ENCODE results near the gene MAMDC4.
"Not testable (repeated sequence)": the region's sequence is repeated elsewhere in the genome, so short reads cannot be mapped to it uniquely, and the experiment has no call there.

Gene MAMDC4

GRCh38 chr9:136862849-136863622, 10.9 kb downstream of the MAMDC4 start:
- no peak for DNase-seq (ENCODE audit: low read depth, low spot score)

GRCh38 chr9:136863623-136864273, 11.6 kb downstream of the MAMDC4 start:
- no peak for DNase-seq (ENCODE audit: low read depth, low spot score)

GRCh38 chr9:136865041-136865767, 13.1 kb downstream of the MAMDC4 start:
- DNase-seq (ENCODE audit: low read depth, low spot score), result no peak

GRCh38 chr9:136865768-136866103, 13.6 kb downstream of the MAMDC4 start:
- DNase-seq (ENCODE audit: low read depth, low spot score), result no peak

GRCh38 chr9:136866898-136867421, 14.8 kb downstream of the MAMDC4 start:
- DNase-seq (ENCODE audit: low read depth, low spot score), result not testable (repeated sequence)

- DNase-seq (ENCODE audit: low read depth, low spot score), result no peak
Measured at GRCh38 chr9:136867480-136867879, 15.3 kb downstream of the MAMDC4 start.

DNA sequence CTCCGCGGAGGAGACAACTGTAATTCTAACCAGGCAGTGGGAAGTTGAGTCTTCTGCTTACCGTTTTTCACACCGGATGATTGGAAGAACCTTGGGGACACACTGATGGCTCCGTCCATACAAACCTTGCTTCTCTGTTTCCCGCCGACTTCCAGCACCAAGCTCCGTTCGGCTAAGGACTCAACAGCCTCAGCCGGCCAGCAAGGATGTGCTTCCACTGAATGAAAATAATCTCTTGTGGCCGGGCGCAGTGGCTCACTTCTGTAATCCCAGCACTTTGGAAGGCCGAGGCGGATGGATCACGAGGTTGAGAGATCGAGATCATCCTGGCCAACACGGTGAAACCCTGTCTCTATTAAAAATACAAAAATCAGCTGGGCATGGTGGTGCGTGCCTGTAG, 15.8 kb downstream of the MAMDC4 start:
- DNase-seq (ENCODE audit: low read depth, low spot score), result no peak

- DNase-seq (ENCODE audit: low read depth, low spot score), result no peak
Measured at GRCh38 chr9:136868644-136869043, 16.5 kb downstream of the MAMDC4 start.

DNA sequence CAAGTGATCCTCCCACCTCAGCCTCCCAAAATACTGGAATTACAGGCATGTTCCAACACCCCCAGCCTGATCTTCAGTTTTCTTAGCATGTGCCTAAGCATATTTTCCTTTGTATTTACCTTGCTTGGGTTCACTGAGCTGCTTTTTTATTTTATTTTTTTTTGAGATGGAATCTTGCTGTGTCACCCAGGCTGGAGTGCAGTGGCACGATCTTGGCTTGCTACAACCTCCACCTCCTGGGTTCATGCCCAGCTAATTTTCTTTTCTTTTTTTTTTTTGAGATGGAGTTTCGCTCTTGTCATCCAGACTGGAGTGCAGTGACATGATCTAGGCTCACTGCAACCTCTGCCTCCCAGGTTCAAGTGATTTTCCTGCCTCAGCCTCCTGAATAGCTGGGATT, 17.5 kb downstream of the MAMDC4 start:
- DNase-seq (ENCODE audit: low read depth, low spot score), result not testable (repeated sequence)

DNA sequence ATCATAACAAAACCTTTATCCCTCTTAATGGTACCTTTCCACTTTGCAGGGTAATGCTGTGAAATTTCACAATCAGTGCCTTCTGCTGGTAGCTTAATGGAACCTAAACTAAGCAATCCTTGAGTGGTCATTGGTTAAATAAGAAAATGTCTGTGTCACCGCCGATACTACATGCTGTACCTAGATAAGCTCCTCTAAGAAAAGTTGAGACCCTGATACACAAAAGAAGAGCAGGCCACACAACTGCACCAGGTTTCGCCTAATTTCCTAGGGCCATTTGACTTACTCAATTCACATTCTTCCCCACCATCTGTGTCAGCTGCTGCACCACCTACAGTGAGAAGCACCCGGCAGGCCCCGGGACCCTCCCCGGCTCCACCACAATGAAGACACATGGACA, 23.0 kb downstream of the MAMDC4 start:
- DNase-seq (ENCODE audit: low read depth, low spot score), result no peak

GRCh38 chr9:136876476-136876875, 24.3 kb downstream of the MAMDC4 start:
- no peak for DNase-seq (ENCODE audit: low read depth, low spot score)

DNA sequence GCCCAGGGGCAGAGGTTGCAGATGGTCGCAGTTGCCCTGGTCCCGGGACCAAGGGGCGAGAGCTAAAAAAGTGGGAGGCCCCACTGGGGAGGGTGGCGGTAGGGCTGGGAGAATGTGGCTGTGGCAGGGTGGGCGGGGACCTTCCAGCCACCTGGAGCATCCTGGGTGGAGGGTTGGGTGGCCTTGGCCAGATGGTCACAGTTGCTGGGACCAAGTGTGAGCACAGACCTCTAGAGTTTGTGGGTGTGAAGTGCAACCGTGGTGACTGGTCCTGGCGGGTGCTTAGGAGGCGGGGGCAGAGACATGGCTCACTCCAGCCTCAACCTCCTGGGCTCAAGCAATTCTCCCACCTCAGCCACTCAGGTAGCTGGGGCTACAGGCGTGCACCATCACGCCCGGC, 28.5 kb downstream of the MAMDC4 start:
- no peak for DNase-seq (ENCODE audit: low read depth, low spot score)

GRCh38 chr9:136881691-136882108, 29.6 kb downstream of the MAMDC4 start:
- no peak for DNase-seq (ENCODE audit: low read depth, low spot score)

DNA sequence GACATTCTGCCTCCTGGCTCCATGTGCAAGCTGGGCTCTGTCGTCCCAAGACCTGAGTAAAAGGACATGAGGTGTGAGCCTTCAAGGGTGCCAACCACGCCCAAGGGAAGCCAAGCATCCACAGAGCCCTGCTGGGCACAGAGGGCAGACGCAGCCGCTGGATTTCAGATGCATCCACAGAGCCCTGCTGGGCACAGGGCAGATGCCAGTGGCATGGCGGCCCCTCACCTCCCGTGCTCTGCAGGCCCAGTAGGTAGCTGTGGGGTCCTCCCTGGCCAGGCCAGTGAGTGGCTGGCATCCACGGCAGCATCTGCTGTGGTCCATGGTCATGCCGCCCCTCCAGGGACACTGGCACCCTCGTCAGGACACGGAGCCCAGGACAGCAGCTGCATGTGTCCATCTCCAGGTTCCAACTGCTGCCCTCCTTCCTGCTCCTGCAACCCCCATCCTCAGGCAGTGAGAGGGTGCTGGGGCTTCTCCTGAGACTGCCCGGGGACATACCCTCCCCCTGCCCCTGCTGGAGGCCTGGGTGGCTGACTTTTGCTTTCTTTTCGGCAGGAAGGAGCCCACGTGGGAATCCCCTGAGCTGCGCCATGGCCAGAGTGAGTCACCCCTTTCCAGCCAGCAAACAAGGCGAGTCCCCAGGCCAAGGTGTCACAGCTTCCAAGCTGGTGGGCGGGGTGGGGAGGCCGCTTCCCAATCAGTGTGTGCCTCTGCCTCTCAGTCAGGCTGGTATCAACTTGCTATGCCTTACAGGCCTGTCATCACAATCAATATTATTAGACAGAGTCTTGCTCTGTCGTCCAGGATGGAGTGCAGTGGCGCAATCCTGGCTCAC, 30.2 kb downstream of the MAMDC4 start:
- peak; percentile 84 for DNase-seq (ENCODE audit: low read depth, low spot score)

- DNase-seq (ENCODE audit: low read depth, low spot score), result not testable (repeated sequence)
Measured at GRCh38 chr9:136882947-136883283, 30.8 kb downstream of the MAMDC4 start.

DNA sequence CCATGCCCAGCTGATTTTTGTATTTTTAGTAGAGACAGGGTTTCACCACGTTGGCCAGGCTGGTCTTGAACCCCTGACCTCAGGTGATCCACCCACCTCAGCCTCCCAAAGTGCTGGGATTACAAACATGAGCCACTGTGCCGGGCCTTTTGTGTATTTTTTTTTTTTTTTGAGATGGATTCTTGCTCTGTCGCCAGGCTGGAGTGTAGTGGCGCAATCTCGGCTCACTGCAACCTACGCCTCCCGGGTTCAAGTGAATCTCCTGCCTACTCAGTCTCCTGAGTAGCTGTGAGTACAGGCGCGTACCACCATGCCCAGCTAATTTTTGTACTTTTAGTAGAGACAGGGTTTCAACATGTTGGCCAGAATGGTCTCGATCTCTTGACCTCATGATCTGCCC, 31.5 kb downstream of the MAMDC4 start:
- DNase-seq (ENCODE audit: low read depth, low spot score), result not testable (repeated sequence)

DNA sequence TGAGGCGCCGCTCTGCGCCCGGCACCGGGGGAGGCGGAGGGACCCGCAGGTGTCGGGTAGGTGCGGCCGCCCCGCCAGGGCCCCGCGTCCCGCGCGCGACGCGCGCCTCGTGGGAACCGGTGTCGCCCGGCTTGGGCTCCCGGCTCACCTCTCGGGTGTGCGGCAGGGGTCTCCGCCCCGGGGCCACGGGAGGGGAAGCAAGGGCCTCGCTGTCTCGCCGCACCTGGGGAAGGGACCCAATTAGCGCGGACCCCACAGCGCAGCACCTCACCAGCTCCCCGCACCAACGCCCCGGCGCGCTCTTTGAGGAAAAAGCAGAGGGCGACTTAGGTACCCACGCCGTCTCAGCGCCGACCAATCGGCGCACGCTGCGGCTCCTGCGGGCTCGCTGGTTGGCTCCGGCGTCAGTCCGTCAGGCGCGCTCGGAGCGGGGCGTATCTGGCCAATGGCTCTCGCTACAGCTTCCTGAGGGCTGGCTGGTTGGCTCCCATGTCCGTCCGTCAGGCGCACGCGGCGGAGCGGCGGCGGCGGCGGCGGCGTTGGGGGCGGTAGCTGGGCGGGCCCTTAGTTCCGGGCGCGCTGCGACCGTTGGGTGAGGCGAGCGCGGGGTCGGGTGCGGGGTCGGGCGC, 33.9 kb downstream of the MAMDC4 start, which contains the start of gene TRAF2:
TSS of gene TRAF2 (plus strand) at position 567 of the 629 bp plus-strand sequence. CDS start 12,225 bp downstream, outside the sequence.
- peak; percentile 93 for DNase-seq (ENCODE audit: low read depth, low spot score)

- DNase-seq (ENCODE audit: low read depth, low spot score), result no peak
Measured at GRCh38 chr9:136886610-136887597, 34.8 kb downstream of the MAMDC4 start.

- DNase-seq (ENCODE audit: low read depth, low spot score), result no peak
Measured at GRCh38 chr9:136888454-136888853, 36.3 kb downstream of the MAMDC4 start.

DNA sequence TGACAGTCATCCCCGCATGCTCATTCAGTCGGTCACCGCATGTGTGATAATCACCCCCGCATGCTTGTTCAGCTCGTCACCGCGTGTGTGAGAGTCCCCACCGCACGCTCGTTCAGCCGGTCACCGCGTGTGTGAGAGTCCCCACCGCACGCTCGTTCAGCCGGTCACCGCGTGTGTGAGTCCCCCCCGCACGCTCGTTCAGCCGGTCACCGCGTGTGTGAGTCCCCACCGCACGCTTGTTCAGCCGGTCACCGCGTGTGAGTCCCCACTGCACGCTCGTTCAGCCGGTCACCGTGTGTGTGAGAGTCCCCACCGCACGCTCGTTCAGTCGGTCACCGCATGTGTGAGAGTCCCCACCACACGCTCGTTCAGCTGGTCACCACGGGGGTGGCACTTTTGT, 37.7 kb downstream of the MAMDC4 start:
- no peak for DNase-seq (ENCODE audit: low read depth, low spot score)
